PC-3 (cell line): Measurements from ENCODE around the gene COMMD3. TPM values are rescaled to one million over a fixed set of nuclear protein-coding genes. Genes with fewer than 3 reads are reported as not detected.
A peak's percentile ranks its signal among the peaks of the same experiment; 100 is the strongest.

Source experiments
- ATAC-seq: fragments of 200-7000 bp; cut with Tn5 transposase; 2 replicates; pipeline ENCODE4 v1.9.1; 2020; ENCODE audit warnings: mild to moderate bottlenecking, moderate library complexity
- BruUV-seq: library from RNA; stranded (reverse); fragments of 400-500 nt; replicated peaks from 2 replicates; lab custom pipeline; 2021; lab: Mats Ljungman, UMichigan
- CTCF ChIA-PET: fragments of 300-600 bp; sonication (Branson Sonifier 250); formaldehyde crosslinking; loops from one replicate; lab custom pipeline; 2022; ENCODE audit warnings: antibody characterized with exemption; lab: Charles Lee
- POLR2A ChIA-PET: fragments of 300-600 bp; sonication (Branson Sonifier 250); formaldehyde crosslinking; loops from one replicate; lab custom pipeline; 2022; ENCODE audit warnings: antibody characterized with exemption; ENCODE audit not compliant: unreplicated experiment; lab: Charles Lee
- DNase-seq: peaks from one replicate; pipeline ENCODE4 v3.0.0-alpha.2; 2015
- H2AFZ ChIP-seq: fragments of 300-600 bp; sonication (generic); 2 replicates; pipeline ENCODE4 v1.6.0; 2016; ENCODE audit warnings: antibody characterized with exemption, low read length
- H3F3A ChIP-seq: fragments of 300-600 bp; sonication (generic); one replicate; pipeline ENCODE4 v1.6.0; 2017; ENCODE audit warnings: antibody characterized with exemption, low read length, control low read depth, mild to moderate bottlenecking; ENCODE audit not compliant: unreplicated experiment
- H3K27ac ChIP-seq: fragments of 300-600 bp; sonication (generic); 2 replicates; pipeline ENCODE4 v1.5.1; 2016; ENCODE audit warnings: mild to moderate bottlenecking, low read length
- H3K27me3 ChIP-seq: fragments of 300-600 bp; sonication (generic); 2 replicates; pipeline ENCODE4 v1.6.1; 2016; ENCODE audit warnings: low read length, mixed read lengths
- H3K36me3 ChIP-seq: fragments of 300-600 bp; sonication (generic); 2 replicates; pipeline ENCODE4 v1.6.1; 2016; ENCODE audit warnings: low read depth, mixed run types, low read length, mixed read lengths
- H3K4me1 ChIP-seq: fragments of 300-600 bp; sonication (generic); 2 replicates; pipeline ENCODE4 v1.5.1; 2016; ENCODE audit warnings: low read length; ENCODE audit not compliant: insufficient read depth
- H3K4me2 ChIP-seq: fragments of 300-600 bp; sonication (generic); 2 replicates; pipeline ENCODE4 v1.6.0; 2016; ENCODE audit warnings: low read length
- H3K4me3 ChIP-seq: fragments of 300-600 bp; sonication (generic); 2 replicates; pipeline ENCODE4 v1.5.1; 2016; ENCODE audit warnings: mild to moderate bottlenecking, low read length, mixed read lengths
- H3K79me2 ChIP-seq: fragments of 300-600 bp; sonication (generic); 2 replicates; pipeline ENCODE4 v1.6.1; 2017; ENCODE audit warnings: low read length, mixed read lengths
- H3K9ac ChIP-seq: fragments of 300-600 bp; sonication (generic); 2 replicates; pipeline ENCODE4 v1.6.0; 2016; ENCODE audit warnings: mild to moderate bottlenecking, low read length
- H3K9me2 ChIP-seq: fragments of 300-600 bp; sonication (generic); replicated peaks from 2 replicates; pipeline ENCODE4 v1.6.1; 2016; ENCODE audit warnings: mixed run types, low read length, mixed read lengths
- H3K9me3 ChIP-seq: fragments of 300-600 bp; sonication (generic); 2 replicates; pipeline ENCODE4 v1.6.1; 2016; ENCODE audit warnings: low read length, mixed read lengths
- H4K20me1 ChIP-seq: fragments of 300-600 bp; sonication (generic); 2 replicates; pipeline ENCODE4 v1.6.1; 2016; ENCODE audit warnings: low read length, mixed read lengths
- CTCF ChIP-seq: fragments of 300-600 bp; sonication (generic); conservative IDR thresholded peaks from 2 replicates; pipeline ENCODE4 v1.5.1; 2017; ENCODE audit warnings: antibody characterized with exemption, low read depth, mild to moderate bottlenecking, low read length
- EZH2 ChIP-seq: fragments of 300-600 bp; sonication (generic); IDR thresholded peaks from one replicate; pipeline ENCODE4 v1.6.1; 2017; ENCODE audit warnings: antibody characterized with exemption, mild to moderate bottlenecking, low read length; ENCODE audit not compliant: unreplicated experiment
- EZH2phosphoT487 ChIP-seq: fragments of 300-600 bp; sonication (generic); IDR thresholded peaks from 2 replicates; pipeline ENCODE4 v1.6.1; 2018; ENCODE audit warnings: mild to moderate bottlenecking, antibody characterized with exemption, low read length, borderline replicate concordance
- intact Hi-C: fragments of 100-400 bp; cut with micrococcal nuclease; formaldehyde crosslinking; loops from 2 replicates; pipeline ENCODE4 v1.9.0; 2023
- total RNA-seq: library from RNA; depleted of rRNA; stranded (reverse); fragments of >200 nt; gene quantifications from 2 replicates; pipeline ENCODE4 v1.2.3, GENCODE V29; 2014

The COMMD3 gene
- total RNA-seq, 1 experiment from 2014 or later, result 86.4 TPM

- TF ChIP-seq CTCF, result no peak
- TF ChIP-seq EZH2phosphoT487, result no peak
- no peak for TF ChIP-seq EZH2
- no peaks in the 10 kb centered on the region for H3F3A ChIP-seq
- no peaks in the 10 kb centered on the region for H3K9me3 ChIP-seq
- no peaks in the 10 kb centered on the region for H3K27me3 ChIP-seq
- ChIA-PET POLR2A (interaction anchor here (0.5 to 0.6 kb wide), 2 partner anchors 26 to 88 kb away, joined by 3 to 5 read pairs; no protein-coding TSS in a partner anchor), CTCF (interaction anchor here (0.6 kb wide), 1 partner anchor 13 kb away, joined by 7 read pairs; no protein-coding TSS in a partner anchor)
- peak overlapping the region; percentile 89 for H3K27ac ChIP-seq
- H3K4me3 ChIP-seq, result peak overlapping the region; percentile 91
- no peaks in the 10 kb centered on the region for H3K9me2 ChIP-seq
- no peak for DNase-seq
- peak overlapping the region; percentile 81 for H2AFZ ChIP-seq
- H3K9ac ChIP-seq, result peak overlapping the region; percentile 99
- H3K79me2 ChIP-seq, result peaks cover 7% of the 10 kb centered on the region; the same call in 1 of the 2 replicates
- ATAC-seq, result peak; percentile 46
- peak overlapping the region; percentile 90 for H3K4me2 ChIP-seq
- intact Hi-C loops, result loop anchor here (5.0 kb wide), 1 partner anchor 86 kb away; no protein-coding TSS in a partner anchor
- H3K36me3 ChIP-seq, result no peaks in the 10 kb centered on the region
- peaks cover 22% of the 10 kb centered on the region for H3K4me1 ChIP-seq
- H4K20me1 ChIP-seq, result no peaks in the 10 kb centered on the region
- BruUV-seq, result TSS peak; percentile 65
These were observed 25.2 kb downstream of the COMMD3 start for GRCh38 chr10:22341190-22341925.

- no TSS peak for BruUV-seq
- Histone ChIP-seq H3K79me2 (peaks cover 7% of the 10 kb centered on the region; the same call in 1 of the 2 replicates), H3K27ac (peak overlapping the region; percentile 89; the same call in 1 of the 2 replicates), H3F3A (no peaks in the 10 kb centered on the region), H4K20me1 (no peaks in the 10 kb centered on the region), H3K4me3 (peak overlapping the region; percentile 91), H3K9me2 (no peaks in the 10 kb centered on the region), H3K4me1 (peaks cover 22% of the 10 kb centered on the region), H2AFZ (peak overlapping the region; percentile 81), H3K9me3 (no peaks in the 10 kb centered on the region), H3K27me3 (no peaks in the 10 kb centered on the region), H3K4me2 (peak overlapping the region; percentile 90), H3K36me3 (no peaks in the 10 kb centered on the region), H3K9ac (peak overlapping the region; percentile 99)
- TF ChIP-seq EZH2 (no peak), EZH2phosphoT487 (no peak), CTCF (no peak)
- CTCF ChIA-PET, result no interaction called here
- DNase-seq, result no peak
- no peak for ATAC-seq
- intact Hi-C loops, result loop anchor here (5.0 kb wide), 1 partner anchor 85 kb away; no protein-coding TSS in a partner anchor
- POLR2A ChIA-PET, result interaction anchor here (0.6 kb wide), 1 partner anchor 81 kb away, joined by 12 read pairs; no protein-coding TSS in a partner anchor
These were observed 25.7 kb downstream of the COMMD3 start for GRCh38 chr10:22341926-22342196.

GRCh38 chr10:22342421-22342820 lies 26.2 kb downstream of the COMMD3 start:
- H3K27ac ChIP-seq, result no peak overlapping the region
- CTCF ChIA-PET, result no interaction called here
- H2AFZ ChIP-seq, result no peak overlapping the region
- peak overlapping the region; percentile 99; the same call in 1 of the 2 replicates for H3K9ac ChIP-seq
- H3F3A ChIP-seq, result no peaks in the 10 kb centered on the region
- H3K9me2 ChIP-seq, result no peaks in the 10 kb centered on the region
- ATAC-seq, result no peak
- BruUV-seq, result no TSS peak
- POLR2A ChIA-PET, result interaction anchor here (0.5 to 0.6 kb wide), 2 partner anchors 81 to 269 kb away, joined by 4 to 12 read pairs; no protein-coding TSS in a partner anchor
- no peak overlapping the region for H3K4me3 ChIP-seq
- no peaks in the 10 kb centered on the region for H3K27me3 ChIP-seq
- no peaks in the 10 kb centered on the region for H3K9me3 ChIP-seq
- no peaks in the 10 kb centered on the region for H3K36me3 ChIP-seq
- TF ChIP-seq EZH2phosphoT487, result no peak
- no peak for TF ChIP-seq CTCF
- no peak for TF ChIP-seq EZH2
- H4K20me1 ChIP-seq, result no peaks in the 10 kb centered on the region
- peak overlapping the region; percentile 90; the same call in 1 of the 2 replicates for H3K4me2 ChIP-seq
- peaks cover 7% of the 10 kb centered on the region; the same call in 1 of the 2 replicates for H3K79me2 ChIP-seq
- DNase-seq, result no peak
- H3K4me1 ChIP-seq, result peaks cover 22% of the 10 kb centered on the region
- intact Hi-C loops, result loop anchor here (5.0 kb wide), 1 partner anchor 85 kb away; no protein-coding TSS in a partner anchor
